HepG2 (cell line): ENCODE measurements around the gene PPFIA3. TPM values are rescaled to one million over a fixed set of nuclear protein-coding genes. Genes with fewer than 3 reads are reported as not detected.

Experiments
- ATAC-seq: fragments of 200-7000 bp; cut with Tn5 transposase; 3 replicates; pipeline ENCODE4 v1.9.1; 2020; ENCODE audit warnings: mild to moderate bottlenecking, moderate library complexity
- BruUV-seq: library from RNA; stranded (reverse); fragments of 400-500 nt; replicated peaks from 2 replicates; lab custom pipeline; 2021; lab: Mats Ljungman, UMichigan
- CTCF ChIA-PET: fragments of 300-600 bp; formaldehyde crosslinking; extraction: SDS; loops from one replicate; lab custom pipeline; 2021; ENCODE audit warnings: low total read pairs, inconsistent platforms, low intra/inter-chr PET ratio; lab: Yijun Ruan, JAX
- POLR2A ChIA-PET: fragments of 350-600 bp; sonication (Branson Sonifier 250); formaldehyde crosslinking; loops from one replicate; lab custom pipeline; 2020; ENCODE audit warnings: antibody characterized with exemption, inconsistent platforms; lab: Yijun Ruan, JAX
- DNase-seq: peaks from one replicate; pipeline ENCODE4 v3.0.0-alpha.2; 2015; ENCODE audit warnings: low spot score
- FAIRE-seq: peaks from 3 replicates; lab custom pipeline; 2011; peaks lifted over from hg19 to GRCh38; lab: Jason Lieb, UNC
- H2AFZ ChIP-seq: one replicate; pipeline ENCODE4 v1.6.1; 2011; ENCODE audit warnings: low read length, inconsistent platforms
- H3K27ac ChIP-seq: fragments of 300-600 bp; 3 replicates; pipeline ENCODE4 v1.8.0; 2011; ENCODE audit warnings: mixed run types, mild to moderate bottlenecking, mixed read lengths, low read length, inconsistent platforms; ENCODE audit not compliant: insufficient read depth; ENCODE audit errors: extremely low read length
- H3K27me3 ChIP-seq, 2 experiments: fragments of 200-600 bp in 1 of 2; 2 replicates in 1 of 2; 3 replicates in 1 of 2; pipeline versions ENCODE4 v1.6.0 to v1.8.0; 2011; ENCODE audit warnings: low read length in 2 of 2, mild to moderate bottlenecking in 2 of 2, moderate library complexity in 2 of 2, inconsistent platforms in 1 of 2; ENCODE audit not compliant: insufficient read depth in 2 of 2, control insufficient read depth in 1 of 2
- H3K36me3 ChIP-seq, 2 experiments: fragments of 200-600 bp in 1 of 2; replicated peaks in 1 of 2; 2 replicates in 1 of 2; 3 replicates in 1 of 2; pipeline versions ENCODE4 v1.5.1 to v1.8.0; 2011; ENCODE audit warnings: low read length in 2 of 2, inconsistent platforms in 1 of 2; ENCODE audit not compliant: insufficient read depth in 2 of 2, control insufficient read depth in 1 of 2
- H3K4me1 ChIP-seq: 2 replicates; pipeline ENCODE4 v1.5.1; 2012; ENCODE audit warnings: low read length, inconsistent platforms; ENCODE audit not compliant: insufficient read depth
- H3K4me2 ChIP-seq: 2 replicates; pipeline ENCODE4 v1.6.0; 2011; ENCODE audit warnings: low read depth, low read length, inconsistent platforms
- H3K4me3 ChIP-seq, 3 experiments: fragments of 200-600 bp in 1 of 3; sonication (generic), shearing (Covaris generic) in 1 of 3; replicated peaks in 1 of 3; 2 replicates each; pipeline ENCODE4 v1.5.1; 2011 to 2016; ENCODE audit warnings: low read length in 3 of 3, inconsistent platforms in 2 of 3, low read depth in 2 of 3, mild to moderate bottlenecking in 2 of 3, control low read depth in 1 of 3, mixed read lengths in 1 of 3; ENCODE audit not compliant: insufficient read depth in 1 of 3
- H3K79me2 ChIP-seq: one replicate; pipeline ENCODE4 v1.6.1; 2011; ENCODE audit warnings: low read length, inconsistent platforms; ENCODE audit not compliant: insufficient read depth
- H3K9ac ChIP-seq: 2 replicates; pipeline ENCODE4 v1.6.0; 2011; ENCODE audit warnings: mild to moderate bottlenecking, low read depth, low read length, inconsistent platforms; ENCODE audit not compliant: insufficient read depth
- H3K9me3 ChIP-seq: 2 replicates; pipeline ENCODE4 v1.5.1; 2012; ENCODE audit warnings: mild to moderate bottlenecking, low read length
- H4K20me1 ChIP-seq: 2 replicates; pipeline ENCODE4 v1.6.0; 2011; ENCODE audit warnings: inconsistent platforms, mild to moderate bottlenecking, low read length, moderate library complexity; ENCODE audit not compliant: insufficient read depth
- BCL6 ChIP-seq: IDR thresholded peaks from 2 replicates; pipeline ENCODE4 v1.6.1; 2016; ENCODE audit warnings: missing genetic modification reagents, missing compliant biosample characterization
- CREM ChIP-seq, 2 experiments: sonication (generic) in 1 of 2; formaldehyde crosslinking in 1 of 2; IDR thresholded peaks; 2 replicates each; pipeline versions ENCODE4 v1.4.0 to v1.6.1; 2016 to 2020; ENCODE audit warnings: antibody characterized with exemption in 1 of 2, mild to moderate bottlenecking in 1 of 2, missing genetic modification reagents in 1 of 2
- FOXK2 ChIP-seq: fragments of 450-650 bp; IDR thresholded peaks from 2 replicates; pipeline ENCODE4 v1.6.1; 2016
- NR1H2 ChIP-seq: sonication (generic); formaldehyde crosslinking; IDR thresholded peaks from 2 replicates; pipeline ENCODE4 v1.8.1; 2022; ENCODE audit warnings: low read depth, missing genetic modification reagents, borderline replicate concordance
- NR2F6 ChIP-seq, 2 experiments: IDR thresholded peaks; 2 replicates each; pipeline ENCODE4 v1.6.1; 2016; ENCODE audit warnings: antibody characterized with exemption in 1 of 2, mild to moderate bottlenecking in 1 of 2
- RORA ChIP-seq: sonication (generic); formaldehyde crosslinking; IDR thresholded peaks from 2 replicates; pipeline ENCODE4 v1.5.0; 2020; ENCODE audit warnings: mild to moderate bottlenecking, missing genetic modification reagents, moderate library complexity
- SRSF1 ChIP-seq: fragments of 200-400 bp; formaldehyde crosslinking; optimal IDR thresholded peaks from 2 replicates; pipeline ENCODE3; 2017; ENCODE audit warnings: mild to moderate bottlenecking, low read depth, low read length, moderate library complexity
- WGBS: methylation state at CpG from one replicate; pipeline ENCODE4 v1.1.6; 2017; ENCODE audit warnings: low lambda C conversion rate; 5-methylcytosine and 5-hydroxymethylcytosine counted together
- in situ Hi-C: cut with HindIII; loops from 2 replicates; pipeline ENCODE4 v1.10.0; 2017; ENCODE audit warnings: low pct_unique_long_range_greater_than_20kb; ENCODE audit not compliant: extremely low pct_ligation_motif_present
- intact Hi-C: fragments of 100-400 bp; cut with micrococcal nuclease; formaldehyde crosslinking; loops from one replicate; pipeline ENCODE4 v1.10.0; 2022; ENCODE audit not compliant: unreplicated experiment
- polyA plus RNA-seq, 8 experiments: library from polyadenylated mRNA; depleted of rRNA in 3 of 8; stranded (reverse) in 7 of 8; unstranded in 1 of 8; fragments of >200 nt; fragmentation: Illumina TruSeq in 4 of 8; extraction: Trizol in 4 of 8; gene quantifications; 2 replicates each; pipeline versions ENCODE4 v1.2.1 to v1.2.3, GENCODE V29; 2011 to 2016; ENCODE audit warnings: low read depth in 4 of 8, missing spikeins in 1 of 8, mixed read lengths in 1 of 8; ENCODE audit not compliant: insufficient read depth in 1 of 8
- total RNA-seq, 5 experiments: library from RNA; depleted of rRNA; stranded (reverse); fragments of >200 nt; fragmentation: Illumina TruSeq; extraction: Trizol; gene quantifications; 2 replicates each; pipeline ENCODE4 v1.2.3, GENCODE V29; 2016; ENCODE audit warnings: low read depth in 1 of 5
- TF ChIP-seq, protein P1 (sequence below): fragments of 450-650 bp; IDR thresholded peaks from 2 replicates; pipeline ENCODE4 v1.6.1; 2017; ENCODE audit warnings: mild to moderate bottlenecking
- TF ChIP-seq, protein P2 (sequence below): sonication (generic); formaldehyde crosslinking; IDR thresholded peaks from 2 replicates; pipeline ENCODE4 v1.5.1; 2020; ENCODE audit warnings: mild to moderate bottlenecking, missing genetic modification reagents, borderline replicate concordance
- TF ChIP-seq, protein P3 (sequence below): sonication (generic); formaldehyde crosslinking; IDR thresholded peaks from 2 replicates; pipeline ENCODE4 v1.4.0; 2020; ENCODE audit warnings: missing genetic modification reagents; ENCODE audit errors: not compliant biosample characterization

PPFIA3 gene
- total and polyA plus RNA-seq, 2 of the 13 experiments (the other 11 are each of a cell fraction or from before 2014, with no cell fraction given), result 6.7 to 8.6 TPM

DNA sequence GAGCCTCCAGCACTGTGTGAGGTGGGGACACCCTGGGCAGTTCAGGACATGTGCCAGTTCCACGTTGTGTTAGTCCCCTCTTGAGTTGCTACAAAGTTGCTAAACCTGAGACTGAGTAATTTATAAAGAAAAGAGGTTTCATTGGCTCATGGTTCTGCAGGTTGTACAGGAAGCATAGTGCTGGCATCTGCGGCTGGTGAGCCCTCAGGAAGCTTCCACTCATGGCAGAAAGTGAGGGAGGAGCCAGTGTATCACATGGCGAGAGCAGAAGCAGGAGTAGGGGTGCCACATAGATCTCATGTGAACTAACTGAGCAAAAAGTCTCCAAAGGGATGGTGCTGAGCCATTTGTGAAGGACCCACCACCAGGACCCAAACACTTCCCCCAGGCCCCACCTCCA lies 71.4 kb downstream of the PPFIA3 start:
- POLR2A ChIA-PET, result no interaction called here
- no TSS peak for BruUV-seq
- H3K27ac ChIP-seq, result no peak overlapping the region
- no peak overlapping the region for H3K4me3 ChIP-seq
- peaks cover 14% of the 10 kb centered on the region for H3K4me1 ChIP-seq
- ATAC-seq (no peak), FAIRE-seq (no peak), DNase-seq (no peak)
- CTCF ChIA-PET, result no interaction called here
- no peaks in the 10 kb centered on the region for H3K27me3 ChIP-seq
- H3K79me2 ChIP-seq, result no peaks in the 10 kb centered on the region
- TF ChIP-seq FOXK2 (no peak), BCL6 (CRISPR knock-in tag) (no peak), NR1H2 (CRISPR knock-in tag) (no peak)
- H2AFZ ChIP-seq, result no peak overlapping the region
- 92% methylated on average over 3 of the region's 3 CpGs for WGBS
- in situ Hi-C loops, result loop anchor here (10.0 kb wide), 1 partner anchor 96 kb away; no protein-coding TSS in a partner anchor
- no peaks in the 10 kb centered on the region for H3K36me3 ChIP-seq
- H3K9ac ChIP-seq, result no peak overlapping the region
- no peaks in the 10 kb centered on the region for H4K20me1 ChIP-seq
- no peak overlapping the region for H3K4me2 ChIP-seq
- no peaks in the 10 kb centered on the region for H3K9me3 ChIP-seq
- intact Hi-C loops, result no loop called here

DNA sequence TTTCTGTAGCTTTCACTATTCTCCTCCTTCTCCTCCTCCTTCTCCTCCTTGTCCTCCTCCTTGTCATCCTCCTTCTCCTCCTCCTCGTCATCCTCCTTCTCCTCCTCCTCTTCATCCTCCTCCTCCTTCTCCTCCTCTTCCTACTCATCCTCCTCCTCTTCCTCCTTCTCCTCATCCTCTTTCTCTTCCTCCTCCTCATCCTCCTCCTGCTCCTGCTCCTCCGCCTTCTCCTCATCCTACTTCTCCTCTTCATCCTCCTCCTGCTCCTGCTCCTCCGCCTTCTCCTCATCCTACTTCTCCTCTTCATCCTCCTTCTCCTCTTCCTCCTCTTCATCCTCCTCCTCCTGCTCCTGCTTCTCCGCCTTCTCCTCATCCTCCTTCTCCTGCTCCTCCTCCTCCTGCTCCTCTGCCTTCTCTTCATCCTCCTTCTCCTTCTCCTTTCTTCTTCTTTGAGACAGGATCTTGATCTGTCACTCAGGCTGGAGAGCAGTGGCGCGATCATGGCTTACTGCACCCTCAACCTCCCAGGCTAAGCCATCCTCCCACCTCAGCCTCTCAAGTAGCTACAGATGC lies 74.6 kb downstream of the PPFIA3 start:
- Histone ChIP-seq H3K36me3 (no peaks in the 10 kb centered on the region), H2AFZ (no peak overlapping the region), H3K27ac (no peak overlapping the region), H3K4me3 (no peak overlapping the region), H3K9me3 (no peaks in the 10 kb centered on the region), H3K27me3 (no peaks in the 10 kb centered on the region), H3K4me2 (no peak overlapping the region), H3K9ac (no peak overlapping the region), H3K4me1 (no peaks in the 10 kb centered on the region), H4K20me1 (no peaks in the 10 kb centered on the region), H3K79me2 (no peaks in the 10 kb centered on the region)
- ChIA-PET CTCF (no interaction called here), POLR2A (interaction anchor here (1.4 kb wide), 1 partner anchor 8 kb away, joined by 3 read pairs; no protein-coding TSS in a partner anchor)
- FAIRE-seq (no peak), DNase-seq (no peak), ATAC-seq (no peak)
- 89% methylated on average over 6 of the region's 6 CpGs for WGBS
- in situ Hi-C loops (loop anchor here (10.0 kb wide), 1 partner anchor 99 kb away; no protein-coding TSS in a partner anchor), intact Hi-C loops (no loop called here)
- no TSS peak for BruUV-seq
- TF ChIP-seq RORA (CRISPR knock-in tag), result no peak
- TF ChIP-seq NR2F6 (IDR thresholded peaks at IDR 0.05), result no peak
- TF ChIP-seq NR2F6 (CRISPR knock-in tag; IDR thresholded peaks at IDR 0.05), result no peak
- no peak for TF ChIP-seq SRSF1
- TF ChIP-seq, protein P1, sequence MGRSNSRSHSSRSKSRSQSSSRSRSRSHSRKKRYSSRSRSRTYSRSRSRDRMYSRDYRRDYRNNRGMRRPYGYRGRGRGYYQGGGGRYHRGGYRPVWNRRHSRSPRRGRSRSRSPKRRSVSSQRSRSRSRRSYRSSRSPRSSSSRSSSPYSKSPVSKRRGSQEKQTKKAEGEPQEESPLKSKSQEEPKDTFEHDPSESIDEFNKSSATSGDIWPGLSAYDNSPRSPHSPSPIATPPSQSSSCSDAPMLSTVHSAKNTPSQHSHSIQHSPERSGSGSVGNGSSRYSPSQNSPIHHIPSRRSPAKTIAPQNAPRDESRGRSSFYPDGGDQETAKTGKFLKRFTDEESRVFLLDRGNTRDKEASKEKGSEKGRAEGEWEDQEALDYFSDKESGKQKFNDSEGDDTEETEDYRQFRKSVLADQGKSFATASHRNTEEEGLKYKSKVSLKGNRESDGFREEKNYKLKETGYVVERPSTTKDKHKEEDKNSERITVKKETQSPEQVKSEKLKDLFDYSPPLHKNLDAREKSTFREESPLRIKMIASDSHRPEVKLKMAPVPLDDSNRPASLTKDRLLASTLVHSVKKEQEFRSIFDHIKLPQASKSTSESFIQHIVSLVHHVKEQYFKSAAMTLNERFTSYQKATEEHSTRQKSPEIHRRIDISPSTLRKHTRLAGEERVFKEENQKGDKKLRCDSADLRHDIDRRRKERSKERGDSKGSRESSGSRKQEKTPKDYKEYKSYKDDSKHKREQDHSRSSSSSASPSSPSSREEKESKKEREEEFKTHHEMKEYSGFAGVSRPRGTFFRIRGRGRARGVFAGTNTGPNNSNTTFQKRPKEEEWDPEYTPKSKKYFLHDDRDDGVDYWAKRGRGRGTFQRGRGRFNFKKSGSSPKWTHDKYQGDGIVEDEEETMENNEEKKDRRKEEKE, result no peak
- TF ChIP-seq, protein P2, sequence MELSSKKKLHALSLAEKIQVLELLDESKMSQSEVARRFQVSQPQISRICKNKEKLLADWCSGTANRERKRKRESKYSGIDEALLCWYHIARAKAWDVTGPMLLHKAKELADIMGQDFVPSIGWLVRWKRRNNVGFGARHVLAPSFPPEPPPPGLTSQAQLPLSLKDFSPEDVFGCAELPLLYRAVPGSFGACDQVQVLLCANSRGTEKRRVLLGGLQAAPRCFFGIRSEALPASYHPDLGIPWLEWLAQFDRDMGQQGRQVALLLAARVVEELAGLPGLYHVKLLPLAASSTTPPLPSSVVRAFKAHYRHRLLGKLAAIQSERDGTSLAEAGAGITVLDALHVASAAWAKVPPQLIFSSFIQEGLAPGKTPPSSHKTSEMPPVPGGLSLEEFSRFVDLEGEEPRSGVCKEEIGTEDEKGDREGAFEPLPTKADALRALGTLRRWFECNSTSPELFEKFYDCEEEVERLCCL (CRISPR knock-in tag), result no peak
- TF ChIP-seq, protein P3, sequence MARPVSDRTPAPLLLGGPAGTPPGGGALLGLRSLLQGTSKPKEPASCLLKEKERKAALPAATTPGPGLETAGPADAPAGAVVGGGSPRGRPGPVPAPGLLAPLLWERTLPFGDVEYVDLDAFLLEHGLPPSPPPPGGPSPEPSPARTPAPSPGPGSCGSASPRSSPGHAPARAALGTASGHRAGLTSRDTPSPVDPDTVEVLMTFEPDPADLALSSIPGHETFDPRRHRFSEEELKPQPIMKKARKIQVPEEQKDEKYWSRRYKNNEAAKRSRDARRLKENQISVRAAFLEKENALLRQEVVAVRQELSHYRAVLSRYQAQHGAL (CRISPR knock-in tag), result no peak
- TF ChIP-seq CREM (IDR thresholded peaks at IDR 0.05), result no peak
- TF ChIP-seq CREM (CRISPR knock-in tag; IDR thresholded peaks at IDR 0.05), result no peak
